ENCODE results near the gene SLC29A3. TPM values are rescaled to one million over a fixed set of nuclear protein-coding genes. Genes with fewer than 3 reads are reported as not detected.

The SLC29A3 gene
- total RNA-seq, 1 experiment from 2014 or later = 5.9 TPM

- Histone ChIP-seq H3K27ac (ENCODE audit: low read depth, low read length) (no peak overlapping the region), H3K36me3 (ENCODE audit: control insufficient read depth in 1 of 2, insufficient read depth in 2 of 2, low read length in 2 of 2) (no peaks in the 10 kb centered on the region), H3K9me2 (ENCODE audit: insufficient read depth) (no peaks in the 10 kb centered on the region), H3K4me3 (replicated peaks in 1 of 2; ENCODE audit: low read depth in 1 of 2, low read length in 2 of 2) (no peak overlapping the region), H4K20me1 (ENCODE audit: insufficient read depth) (no peaks in the 10 kb centered on the region), H3K4me2 (ENCODE audit: low read length) (no peak overlapping the region), H3K4me1 (ENCODE audit: control insufficient read depth in 1 of 2, insufficient read depth in 2 of 2, low read length in 2 of 2) (peaks cover 7 to 20% of the 10 kb centered on the region in 2 experiments; a peak in 3 of 4 replicates), H2AFZ (ENCODE audit: low read depth, low read length, poor library complexity, severe bottlenecking) (no peak overlapping the region), H3K9ac (ENCODE audit: low read length) (no peak overlapping the region), H3K79me2 (ENCODE audit: insufficient read depth, low read length) (no peaks in the 10 kb centered on the region), H3K27me3 (ENCODE audit: insufficient read depth, low read length) (no peaks in the 10 kb centered on the region), H3K9me3 (ENCODE audit: control insufficient read depth in 1 of 2, insufficient read depth in 1 of 2, low read depth in 1 of 2, low read length in 2 of 2) (no peaks in the 10 kb centered on the region)
- RAD21 ChIA-PET (ENCODE audit: low non-redundant PET in 1 of 2, low total read pairs in 2 of 2, uncharacterized antibody in 2 of 2, unreplicated experiment in 2 of 2) = interaction anchor here in 1 of 2 experiments (0.6 kb wide), 1 partner anchor 494 kb away, joined by 7 read pairs; no protein-coding TSS in a partner anchor
- ATAC-seq (no peak), DNase-seq (ENCODE audit: low read depth, low spot score) (no peak)
- intact Hi-C loops (cut with micrococcal nuclease) = loop anchor here (5.0 to 10.0 kb wide), 3 partner anchors 255 to 305 kb away; no protein-coding TSS in a partner anchor
- TF ChIP-seq EZH2 (IDR thresholded peaks at IDR 0.05) (no peak), SRF (IDR thresholded peaks at IDR 0.05; ENCODE audit: low read depth) (no peak), MAX (IDR thresholded peaks at IDR 0.05) (no peak), CBX3 (IDR thresholded peaks at IDR 0.05; ENCODE audit: low read depth) (no peak), POLR2A (IDR thresholded peaks at IDR 0.05; ENCODE audit: borderline replicate concordance, extremely low read depth, insufficient read depth, insufficient read length) (no peak), ELF1 (IDR thresholded peaks at IDR 0.05; ENCODE audit: borderline replicate concordance, low read depth) (no peak), JUND (IDR thresholded peaks at IDR 0.05) (no peak), SP1 (IDR thresholded peaks at IDR 0.05; ENCODE audit: low read depth) (no peak), CTCF (IDR thresholded peaks at IDR 0.05 in 2 of 3, conservative IDR thresholded peaks at IDR 0.05 in 1 of 3; ENCODE audit: borderline replicate concordance in 1 of 3, insufficient read depth in 1 of 3, low read depth in 2 of 3, low read length in 2 of 3) (no peak; a peak in 1 of 6 replicates), EGR1 (IDR thresholded peaks at IDR 0.05; ENCODE audit: low read depth) (no peak), POLR2AphosphoS5 (IDR thresholded peaks at IDR 0.05; ENCODE audit: low read depth, low read length) (no peak), ZFX (IDR thresholded peaks at IDR 0.05) (no peak), REST (IDR thresholded peaks at IDR 0.05; ENCODE audit: low read depth) (no peak), FOSL1 (IDR thresholded peaks at IDR 0.05; ENCODE audit: low read depth) (no peak), ZNF274 (IDR thresholded peaks at IDR 0.05; ENCODE audit: low read depth, low read length) (no peak)
- no TSS peak for BruUV-seq (replicated peaks)
- POLR2A ChIA-PET = no interaction called here
- CTCF ChIA-PET = interaction anchor here (0.9 kb wide), 2 partner anchors 253 to 305 kb away, joined by 3 to 5 read pairs; no protein-coding TSS in a partner anchor
These were observed 1.3 kb upstream of the SLC29A3 start for GRCh38 chr10:71317739-71318138.
